B cell (primary cell): ENCODE data around the gene FBXO9. TPM values are rescaled to one million over a fixed set of nuclear protein-coding genes. Genes with fewer than 3 reads are reported as not detected.

Experiments
- ATAC-seq: fragments of 200-7000 bp; cut with Tn5 transposase; one replicate; pipeline ENCODE4 v1.10.0; 2021; ENCODE audit warnings: low read depth, mild to moderate bottlenecking, moderate number of reproducible peaks, moderate library complexity
- CTCF ChIA-PET: fragments of 350-600 bp; sonication (Branson Sonifier 250); formaldehyde crosslinking; loops from one replicate; lab custom pipeline; 2021; ENCODE audit warnings: antibody characterized with exemption, inconsistent platforms; lab: Charles Lee
- POLR2A ChIA-PET: fragments of 350-600 bp; sonication (Branson Sonifier 250); formaldehyde crosslinking; loops from one replicate; lab custom pipeline; 2021; ENCODE audit warnings: antibody characterized with exemption; lab: Charles Lee
- DNase-seq: peaks from one replicate; pipeline ENCODE4 v3.0.0; 2013
- H2AFZ ChIP-seq: 2 replicates; pipeline ENCODE4 v1.6.1; 2012; ENCODE audit warnings: mild to moderate bottlenecking, low read depth, low read length; ENCODE audit not compliant: insufficient read depth, poor library complexity, severe bottlenecking
- H3K27ac ChIP-seq, 2 donors: 1 replicate in 1 of 2; 2 replicates in 1 of 2; pipeline ENCODE4 v1.5.1; 2012 to 2013; ENCODE audit warnings: low read length in 2 of 2, mild to moderate bottlenecking in 2 of 2, moderate library complexity in 1 of 2
- H3K27me3 ChIP-seq, 4 experiments: fragments of 200-600 bp in 1 of 4; sonication (generic) in 1 of 4; replicated peaks in 1 of 4; 1 replicate in 2 of 4; 2 replicates in 2 of 4; pipeline versions ENCODE4 v1.6.1 to v1.7.0; 2013 to 2016; ENCODE audit warnings: low read length in 3 of 4, mild to moderate bottlenecking in 2 of 4, mixed read lengths in 1 of 4, moderate library complexity in 1 of 4; ENCODE audit not compliant: insufficient read depth in 4 of 4, control insufficient read depth in 3 of 4; ENCODE audit errors: control extremely low read depth in 1 of 4
- H3K36me3 ChIP-seq, 2 experiments: replicated peaks in 1 of 2; 1 replicate in 1 of 2; 2 replicates in 1 of 2; pipeline versions ENCODE4 v1.6.1 to v1.7.1; 2013; ENCODE audit warnings: low read length in 1 of 2; ENCODE audit not compliant: insufficient read depth in 2 of 2, control insufficient read depth in 1 of 2; ENCODE audit errors: control extremely low read depth in 1 of 2, extremely low read depth in 1 of 2
- H3K4me1 ChIP-seq, 2 donors: fragments of 200-600 bp in 1 of 2; sonication (generic) in 1 of 2; 1 replicate in 1 of 2; 2 replicates in 1 of 2; pipeline versions ENCODE4 v1.5.1 to v1.6.1; 2013 to 2017; ENCODE audit warnings: low read length in 2 of 2; ENCODE audit not compliant: control insufficient read depth in 2 of 2, insufficient read depth in 2 of 2
- H3K4me2 ChIP-seq: replicated peaks from 2 replicates; pipeline ENCODE3; 2012; ENCODE audit warnings: mild to moderate bottlenecking, low read depth, low read length; ENCODE audit not compliant: poor library complexity, severe bottlenecking
- H3K4me3 ChIP-seq, 5 experiments: fragments of 200-600 bp in 1 of 5; sonication (generic) in 1 of 5; 1 replicate in 3 of 5; 2 replicates in 2 of 5; pipeline versions ENCODE4 v1.5.1 to v1.7.0; 2011 to 2016; ENCODE audit warnings: low read length in 4 of 5, mild to moderate bottlenecking in 4 of 5, low read depth in 2 of 5, control low read depth in 1 of 5, moderate library complexity in 1 of 5; ENCODE audit not compliant: insufficient read depth in 1 of 5; ENCODE audit errors: control extremely low read depth in 1 of 5, extremely low read depth in 1 of 5
- H3K79me2 ChIP-seq: fragments of 200-600 bp; sonication (generic); one replicate; pipeline ENCODE4 v1.6.0; 2016; ENCODE audit warnings: low read length; ENCODE audit not compliant: control insufficient read depth, insufficient read depth
- H3K9ac ChIP-seq: fragments of 200-600 bp; sonication (generic); 2 replicates; pipeline ENCODE4 v1.6.1; 2017; ENCODE audit warnings: mild to moderate bottlenecking, low read length, moderate library complexity
- H3K9me3 ChIP-seq, 3 donors: one replicate each; pipeline versions ENCODE4 v1.6.1 to v1.7.1; 2013; ENCODE audit warnings: low read length in 2 of 3; ENCODE audit not compliant: control insufficient read depth in 2 of 3, insufficient read depth in 1 of 3; ENCODE audit errors: control extremely low read depth in 1 of 3
- H4K20me1 ChIP-seq: 2 replicates; pipeline ENCODE4 v1.6.0; 2012; ENCODE audit warnings: mild to moderate bottlenecking, low read length; ENCODE audit not compliant: insufficient read depth, control insufficient read depth, poor library complexity, severe bottlenecking
- H3K27ac Mint-ChIP-seq: one replicate; pipeline ENCODE4 v1.8.0; 2021; ENCODE audit warnings: mixed read lengths
- H3K27me3 Mint-ChIP-seq: one replicate; pipeline ENCODE4 v1.8.0; 2021; ENCODE audit warnings: mixed read lengths
- H3K4me1 Mint-ChIP-seq: one replicate; pipeline ENCODE4 v1.8.0; 2021; ENCODE audit warnings: mixed read lengths
- H3K4me3 Mint-ChIP-seq: one replicate; pipeline ENCODE4 v1.8.0; 2021; ENCODE audit warnings: mixed read lengths
- H3K9me3 Mint-ChIP-seq: one replicate; pipeline ENCODE4 v1.8.0; 2022; ENCODE audit warnings: mixed read lengths; ENCODE audit not compliant: insufficient read depth
- EZH2 ChIP-seq: IDR thresholded peaks from 2 replicates; pipeline ENCODE4 v1.6.1; 2012; ENCODE audit warnings: borderline replicate concordance, low read depth, mild to moderate bottlenecking, moderate library complexity, low read length; ENCODE audit not compliant: insufficient read depth, poor library complexity, severe bottlenecking
- WGBS: methylation state at CpG from one replicate; pipeline ENCODE4 v1.1.5; 2013; ENCODE audit warnings: missing lambda C conversion rate; ENCODE audit not compliant: insufficient coverage; 5-methylcytosine and 5-hydroxymethylcytosine counted together
- intact Hi-C: fragments of 100-400 bp; cut with micrococcal nuclease; formaldehyde crosslinking; loops from one replicate; pipeline ENCODE4 v1.10.0; 2022
- polyA plus RNA-seq: library from polyadenylated mRNA; depleted of rRNA; stranded (reverse); fragments of >200 nt; gene quantifications from 2 replicates; pipeline ENCODE4 v1.2.3, GENCODE V29; 2012
- total RNA-seq, 2 donors: library from RNA; stranded (reverse); fragments of 120-200 nt in 1 of 2; gene quantifications; 1 replicate in 1 of 2; 2 replicates in 1 of 2; pipeline versions ENCODE4 v1.2.3 to v1.2.4, GENCODE V29; 2013 to 2022
- TF ChIP-seq, protein P1 (sequence below): fragments of 200-600 bp; IDR thresholded peaks from one replicate; pipeline ENCODE4 v1.8.0; 2022; ENCODE audit warnings: antibody characterized with exemption, mild to moderate bottlenecking

The FBXO9 gene
- total and polyA plus RNA-seq, 2 donors (not counting 1 experiment from before 2014, with no cell fraction given), result 105 TPM

DNA sequence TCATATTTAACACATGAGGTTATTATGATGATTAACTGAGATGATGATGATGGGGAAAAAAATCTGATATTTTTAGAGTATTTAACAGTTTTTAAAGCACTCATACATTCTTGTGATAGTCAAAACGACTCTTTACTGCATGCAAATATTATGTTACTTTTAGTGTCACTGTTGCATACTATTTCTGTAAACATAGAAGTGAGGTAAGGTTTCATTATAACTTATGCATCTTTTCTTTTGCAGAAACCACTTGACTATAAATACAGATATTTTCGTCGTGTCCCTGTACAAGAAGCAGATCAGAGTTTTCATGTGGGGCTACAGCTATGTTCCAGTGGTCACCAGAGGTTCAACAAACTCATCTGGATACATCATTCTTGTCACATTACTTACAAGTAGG is 30.1 kb downstream of the FBXO9 start:
- ATAC-seq, result no peak
- H3K27me3 ChIP-seq, result no peaks in the 10 kb centered on the region
- no peak overlapping the region for H3K4me2 ChIP-seq
- no peak overlapping the region for H3K27ac Mint-ChIP-seq
- no peak overlapping the region for H3K4me3 Mint-ChIP-seq
- no peaks in the 10 kb centered on the region for H3K9me3 Mint-ChIP-seq
- no peaks in the 10 kb centered on the region for H3K79me2 ChIP-seq
- no peaks in the 10 kb centered on the region for H3K27me3 Mint-ChIP-seq
- no peaks in the 10 kb centered on the region for H4K20me1 ChIP-seq
- WGBS, result no CpG with 5 or more reads among the region's 3 CpGs
- no peak for DNase-seq
- TF ChIP-seq EZH2, result no peak
- TF ChIP-seq, protein P1, sequence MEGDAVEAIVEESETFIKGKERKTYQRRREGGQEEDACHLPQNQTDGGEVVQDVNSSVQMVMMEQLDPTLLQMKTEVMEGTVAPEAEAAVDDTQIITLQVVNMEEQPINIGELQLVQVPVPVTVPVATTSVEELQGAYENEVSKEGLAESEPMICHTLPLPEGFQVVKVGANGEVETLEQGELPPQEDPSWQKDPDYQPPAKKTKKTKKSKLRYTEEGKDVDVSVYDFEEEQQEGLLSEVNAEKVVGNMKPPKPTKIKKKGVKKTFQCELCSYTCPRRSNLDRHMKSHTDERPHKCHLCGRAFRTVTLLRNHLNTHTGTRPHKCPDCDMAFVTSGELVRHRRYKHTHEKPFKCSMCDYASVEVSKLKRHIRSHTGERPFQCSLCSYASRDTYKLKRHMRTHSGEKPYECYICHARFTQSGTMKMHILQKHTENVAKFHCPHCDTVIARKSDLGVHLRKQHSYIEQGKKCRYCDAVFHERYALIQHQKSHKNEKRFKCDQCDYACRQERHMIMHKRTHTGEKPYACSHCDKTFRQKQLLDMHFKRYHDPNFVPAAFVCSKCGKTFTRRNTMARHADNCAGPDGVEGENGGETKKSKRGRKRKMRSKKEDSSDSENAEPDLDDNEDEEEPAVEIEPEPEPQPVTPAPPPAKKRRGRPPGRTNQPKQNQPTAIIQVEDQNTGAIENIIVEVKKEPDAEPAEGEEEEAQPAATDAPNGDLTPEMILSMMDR, result no peak
- no peaks in the 10 kb centered on the region for H3K4me1 Mint-ChIP-seq
- ChIA-PET CTCF (no interaction called here), POLR2A (no interaction called here)
- no peak overlapping the region for H2AFZ ChIP-seq
- H3K4me3 ChIP-seq, result no peak overlapping the region
- no peak overlapping the region for H3K27ac ChIP-seq
- intact Hi-C loops, result no loop called here
- no peaks in the 10 kb centered on the region for H3K4me1 ChIP-seq
- H3K9me3 ChIP-seq, result no peaks in the 10 kb centered on the region
- H3K9ac ChIP-seq, result no peak overlapping the region
- peaks cover 14 to 80% of the 10 kb centered on the region in 2 experiments for H3K36me3 ChIP-seq

DNA sequence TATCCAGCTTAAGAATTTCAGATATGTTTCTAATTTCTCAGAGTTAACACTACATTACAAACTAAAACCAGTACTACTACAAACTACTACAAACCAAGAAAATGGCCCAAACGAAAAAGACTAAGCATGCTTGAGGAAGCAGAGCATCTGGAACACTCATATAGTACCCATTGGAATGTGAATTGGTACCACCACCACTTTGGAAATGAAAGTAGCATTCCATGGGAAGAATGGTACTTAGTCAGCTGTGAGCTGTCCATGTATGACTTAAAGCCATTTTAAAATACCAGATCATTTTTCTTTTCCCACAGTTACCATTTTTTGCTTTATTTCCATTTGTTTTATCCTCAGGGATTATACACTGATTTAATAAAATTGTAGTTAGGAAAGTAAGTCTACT is 30.5 kb downstream of the FBXO9 start:
- no peaks in the 10 kb centered on the region for H3K79me2 ChIP-seq
- H3K9me3 ChIP-seq, result no peaks in the 10 kb centered on the region
- TF ChIP-seq EZH2, result no peak
- TF ChIP-seq, protein P1, result no peak
- intact Hi-C loops, result no loop called here
- no peak overlapping the region for H3K27ac Mint-ChIP-seq
- no peak overlapping the region for H3K4me3 Mint-ChIP-seq
- H4K20me1 ChIP-seq, result no peaks in the 10 kb centered on the region
- ChIA-PET POLR2A (no interaction called here), CTCF (interaction anchor here (0.9 to 1.5 kb wide), 2 partner anchors 630 to 632 kb away, joined by 3 to 4 read pairs; no protein-coding TSS in a partner anchor)
- ATAC-seq (no peak), DNase-seq (no peak)
- no peak overlapping the region for H3K27ac ChIP-seq
- no peaks in the 10 kb centered on the region for H3K27me3 ChIP-seq
- no peaks in the 10 kb centered on the region for H3K27me3 Mint-ChIP-seq
- no peak overlapping the region for H3K4me2 ChIP-seq
- H3K9ac ChIP-seq, result no peak overlapping the region
- H2AFZ ChIP-seq, result no peak overlapping the region
- H3K4me1 Mint-ChIP-seq, result no peaks in the 10 kb centered on the region
- no peaks in the 10 kb centered on the region for H3K9me3 Mint-ChIP-seq
- H3K4me1 ChIP-seq, result no peaks in the 10 kb centered on the region
- WGBS, result no CpG with 5 or more reads among the region's 1 CpG
- H3K4me3 ChIP-seq, result no peak overlapping the region
- H3K36me3 ChIP-seq, result peaks cover 14 to 75% of the 10 kb centered on the region in 2 experiments
